GM23248 (cell line): ENCODE data around the gene CCDC86. TPM values are rescaled to one million over a fixed set of nuclear protein-coding genes. Genes with fewer than 3 reads are reported as not detected.

ENCODE experiments used
- DNase-seq: peaks from one replicate; pipeline ENCODE4 v3.0.0-alpha.2; 2015
- H2AFZ ChIP-seq: fragments of 200-600 bp; sonication (generic); 2 replicates; pipeline ENCODE4 v1.6.1; 2016; ENCODE audit warnings: antibody characterized with exemption
- H3F3A ChIP-seq: fragments of 200-600 bp; sonication (generic); 2 replicates; pipeline ENCODE4 v1.6.1; 2016; ENCODE audit warnings: mild to moderate bottlenecking, antibody characterized with exemption, mixed run types; ENCODE audit not compliant: insufficient read depth
- H3K27ac ChIP-seq: fragments of 200-600 bp; sonication (generic); 2 replicates; pipeline ENCODE4 v1.5.1; 2016; ENCODE audit warnings: mild to moderate bottlenecking
- H3K27me3 ChIP-seq: fragments of 200-600 bp; sonication (generic); replicated peaks from 2 replicates; pipeline ENCODE4 v1.6.1; 2016; ENCODE audit warnings: mild to moderate bottlenecking; ENCODE audit not compliant: insufficient read depth
- H3K36me3 ChIP-seq: fragments of 200-600 bp; sonication (generic); 2 replicates; pipeline ENCODE4 v1.6.1; 2016; ENCODE audit warnings: low read depth, mild to moderate bottlenecking
- H3K4me1 ChIP-seq: fragments of 200-600 bp; sonication (generic); 2 replicates; pipeline ENCODE4 v1.6.1; 2016; ENCODE audit warnings: mild to moderate bottlenecking; ENCODE audit not compliant: insufficient read depth
- H3K4me2 ChIP-seq: fragments of 200-600 bp; sonication (generic); one replicate; pipeline ENCODE4 v1.6.1; 2016; ENCODE audit warnings: mild to moderate bottlenecking; ENCODE audit not compliant: unreplicated experiment
- H3K4me3 ChIP-seq: fragments of 200-600 bp; sonication (generic); 2 replicates; pipeline ENCODE4 v1.5.1; 2016; ENCODE audit warnings: mild to moderate bottlenecking
- H3K79me2 ChIP-seq: fragments of 200-600 bp; sonication (generic); 2 replicates; pipeline ENCODE4 v1.6.1; 2016; ENCODE audit warnings: mild to moderate bottlenecking; ENCODE audit not compliant: insufficient read depth
- H3K9ac ChIP-seq: fragments of 200-600 bp; sonication (generic); 2 replicates; pipeline ENCODE4 v1.6.1; 2016; ENCODE audit warnings: mild to moderate bottlenecking
- H3K9me2 ChIP-seq: fragments of 200-600 bp; sonication (generic); 2 replicates; pipeline ENCODE4 v1.6.1; 2016; ENCODE audit warnings: mixed run types, mild to moderate bottlenecking, moderate library complexity; ENCODE audit not compliant: insufficient read depth
- H3K9me3 ChIP-seq: fragments of 200-600 bp; sonication (generic); one replicate; pipeline ENCODE4 v1.6.1; 2017; ENCODE audit warnings: low read depth
- H4K20me1 ChIP-seq: fragments of 200-600 bp; sonication (generic); 2 replicates; pipeline ENCODE4 v1.6.0; 2016; ENCODE audit not compliant: insufficient read depth
- EZH2 ChIP-seq: fragments of 200-600 bp; sonication (generic); IDR thresholded peaks from 2 replicates; pipeline ENCODE4 v1.6.1; 2018; ENCODE audit warnings: antibody characterized with exemption, mild to moderate bottlenecking; ENCODE audit not compliant: insufficient read depth, poor library complexity, severe bottlenecking
- EZH2phosphoT487 ChIP-seq: fragments of 200-600 bp; sonication (generic); IDR thresholded peaks from 2 replicates; pipeline ENCODE4 v1.6.1; 2018; ENCODE audit warnings: antibody characterized with exemption, moderate library complexity, mild to moderate bottlenecking, low read depth; ENCODE audit not compliant: insufficient read depth
- WGBS, 2 experiments: methylation state at CpG; one replicate each; pipeline ENCODE4 v1.1.6; 2015 to 2017; ENCODE audit warnings: low lambda C conversion rate in 2 of 2, low coverage in 1 of 2; ENCODE audit errors: missing lambda C conversion rate in 2 of 2; 5-methylcytosine and 5-hydroxymethylcytosine counted together
- in situ Hi-C: fragments of 300-500 bp; cut with MboI; formaldehyde crosslinking; loops from 2 replicates; pipeline ENCODE4 v1.15.0; 2020
- polyA plus RNA-seq: library from polyadenylated mRNA; unstranded; fragments of >200 nt; fragmentation: Nextera tagmentation; extraction: Ambion mirVana; gene quantifications from 2 replicates; pipeline ENCODE4 v1.2.1, GENCODE V29; 2016
- total RNA-seq: library from RNA; depleted of rRNA; stranded (reverse); fragments of >200 nt; shearing (Covaris generic); gene quantifications from 2 replicates; pipeline ENCODE4 v1.2.3, GENCODE V29; 2014

The CCDC86 gene
- total and polyA plus RNA-seq, 2 experiments from 2014 or later = 10.7 to 37.6 TPM

DNA sequence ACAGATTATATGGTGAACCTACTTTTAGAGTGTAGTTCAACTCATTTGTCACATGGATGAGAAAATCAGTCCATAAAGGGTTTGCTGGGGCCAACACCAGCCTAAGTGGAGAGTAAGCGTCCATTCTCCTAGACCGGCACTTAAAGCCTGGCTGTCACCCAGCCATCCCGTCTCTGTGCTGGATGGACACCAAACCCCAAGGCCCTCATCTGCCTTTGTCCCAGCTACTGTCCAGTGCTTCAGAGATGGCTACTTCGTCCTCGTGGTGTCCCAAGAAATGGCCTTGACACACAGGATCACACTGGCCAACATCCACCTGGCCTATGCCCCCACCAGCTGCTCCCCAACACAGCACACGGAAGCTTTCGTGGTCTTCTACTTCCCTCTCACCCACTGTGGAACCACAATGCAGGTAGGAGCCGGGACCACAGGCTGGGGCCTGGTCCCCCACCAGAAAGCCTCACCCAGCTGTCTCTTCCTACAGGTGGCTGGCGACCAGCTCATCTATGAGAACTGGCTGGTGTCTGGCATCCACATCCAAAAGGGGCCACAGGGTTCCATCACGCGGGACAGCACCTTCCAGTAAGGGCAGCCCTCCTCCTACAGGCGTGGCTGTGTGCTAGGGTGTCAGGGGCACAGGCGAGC, 28.9 kb downstream of the CCDC86 start:
- WGBS, 2 experiments = 86 to 91% methylated on average over 13 of the region's 13 CpGs
- in situ Hi-C loops = no loop called here
- Histone ChIP-seq H3K27me3 (no peaks in the 10 kb centered on the region), H3K27ac (no peak overlapping the region), H3K4me2 (no peak overlapping the region), H2AFZ (no peak overlapping the region), H3K4me3 (no peak overlapping the region), H3K9me2 (no peaks in the 10 kb centered on the region), H3K79me2 (no peaks in the 10 kb centered on the region), H3K9ac (no peak overlapping the region), H3F3A (no peaks in the 10 kb centered on the region), H3K36me3 (no peaks in the 10 kb centered on the region), H3K4me1 (peaks cover 22% of the 10 kb centered on the region), H3K9me3 (no peaks in the 10 kb centered on the region), H4K20me1 (no peaks in the 10 kb centered on the region)
- TF ChIP-seq EZH2 = no peak
- TF ChIP-seq EZH2phosphoT487 = no peak
- DNase-seq = no peak

DNA sequence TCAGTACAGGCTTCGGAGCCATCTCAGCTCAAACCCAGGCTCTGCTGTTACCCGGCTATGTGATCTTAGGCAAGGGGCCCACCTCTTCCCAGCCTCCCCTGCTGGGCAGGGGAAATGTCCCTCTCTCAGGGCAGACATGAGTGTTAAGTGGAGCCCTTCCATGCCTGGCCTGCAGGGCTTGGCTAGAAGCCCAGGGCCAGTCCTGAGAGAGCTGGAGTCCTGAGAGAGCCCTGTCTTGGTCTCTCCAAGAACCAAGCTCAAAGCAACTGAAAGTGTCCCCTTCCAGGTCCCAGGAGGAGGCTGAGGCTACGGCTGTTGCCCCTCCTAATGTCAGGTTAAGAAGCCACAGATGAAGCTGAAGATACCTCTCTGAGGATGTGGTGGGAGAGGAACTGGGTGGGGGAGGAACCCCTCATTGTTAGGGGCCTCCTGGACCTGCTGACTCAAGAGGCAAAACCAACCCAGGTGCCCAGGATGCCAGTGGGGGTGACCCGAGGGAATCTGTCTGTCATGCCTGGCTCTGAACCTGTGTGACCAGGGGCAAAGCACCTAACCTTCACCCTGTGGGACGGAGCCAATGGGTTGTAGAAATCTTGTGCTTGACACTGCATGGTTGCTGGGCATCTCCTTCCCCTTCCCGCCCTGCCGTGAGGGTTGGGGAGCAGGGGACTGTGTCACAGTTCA, 29.6 kb downstream of the CCDC86 start:
- no peaks in the 10 kb centered on the region for H3K79me2 ChIP-seq
- no peaks in the 10 kb centered on the region for H3K36me3 ChIP-seq
- TF ChIP-seq EZH2phosphoT487 (no peak), EZH2 (no peak)
- H3K9ac ChIP-seq = no peak overlapping the region
- no peaks in the 10 kb centered on the region for H3K9me3 ChIP-seq
- no peaks in the 10 kb centered on the region for H3K27me3 ChIP-seq
- H3F3A ChIP-seq = no peaks in the 10 kb centered on the region
- H4K20me1 ChIP-seq = no peaks in the 10 kb centered on the region
- peaks cover 22% of the 10 kb centered on the region for H3K4me1 ChIP-seq
- DNase-seq = peak; percentile 56
- no peak overlapping the region for H2AFZ ChIP-seq
- H3K4me3 ChIP-seq = no peak overlapping the region
- WGBS, 2 experiments = 73 to 76% methylated on average over 7 of the region's 7 CpGs
- H3K9me2 ChIP-seq = no peaks in the 10 kb centered on the region
- H3K4me2 ChIP-seq = no peak overlapping the region
- H3K27ac ChIP-seq = no peak overlapping the region
- in situ Hi-C loops = no loop called here

DNA sequence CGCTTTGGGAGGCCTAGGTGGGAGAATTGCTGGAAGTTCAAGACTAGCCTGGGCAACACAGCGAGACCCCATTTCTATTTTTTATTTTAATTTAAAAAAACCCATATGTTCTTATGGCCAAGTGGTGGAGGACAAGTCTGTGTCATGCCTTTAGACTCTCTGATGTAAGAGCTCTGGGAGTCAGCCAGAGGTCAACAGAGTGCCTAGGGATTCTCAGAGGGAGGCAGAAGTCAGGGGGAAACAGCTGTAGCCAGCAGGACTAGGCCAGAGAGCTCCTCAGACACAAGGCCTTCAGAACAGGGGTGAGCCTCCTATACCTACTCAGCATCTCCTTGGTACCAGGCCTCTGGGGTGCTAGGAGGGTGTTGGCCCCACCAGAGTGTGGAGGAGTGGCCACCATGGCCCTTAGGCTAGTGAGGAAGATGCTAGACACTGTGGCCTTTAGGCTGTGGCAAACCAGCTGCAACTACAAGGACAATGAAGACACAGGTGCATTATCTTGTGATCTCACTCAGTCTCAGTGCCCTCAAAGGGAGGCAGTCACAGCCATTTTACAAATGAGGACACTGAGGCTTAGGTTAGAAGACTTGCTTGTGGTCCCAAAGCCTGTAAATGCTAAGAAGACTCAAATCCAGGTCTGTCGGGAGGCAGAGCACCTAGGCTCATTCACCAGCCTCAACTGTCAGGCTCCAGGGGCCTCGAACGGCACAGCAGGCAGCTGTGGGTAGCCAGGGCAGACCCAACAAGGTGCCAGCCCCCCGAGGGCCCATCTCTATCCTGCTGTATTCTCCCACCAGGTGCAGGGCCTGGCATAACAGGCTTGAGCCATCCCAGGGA, 30.4 kb downstream of the CCDC86 start:
- H3K79me2 ChIP-seq = no peaks in the 10 kb centered on the region
- H3K27me3 ChIP-seq = no peaks in the 10 kb centered on the region
- 94% methylated on average over 6 of the region's 6 CpGs for WGBS, 2 experiments
- no peak overlapping the region for H3K9ac ChIP-seq
- no peak overlapping the region for H3K4me3 ChIP-seq
- TF ChIP-seq EZH2 (no peak), EZH2phosphoT487 (no peak)
- H3K36me3 ChIP-seq = no peaks in the 10 kb centered on the region
- no peaks in the 10 kb centered on the region for H4K20me1 ChIP-seq
- in situ Hi-C loops = no loop called here
- H3K9me3 ChIP-seq = no peaks in the 10 kb centered on the region
- H3K27ac ChIP-seq = peak overlapping the region; percentile 31
- H3K4me1 ChIP-seq = peaks cover 22% of the 10 kb centered on the region
- H3K9me2 ChIP-seq = no peaks in the 10 kb centered on the region
- DNase-seq = peak; percentile 77
- H3F3A ChIP-seq = no peaks in the 10 kb centered on the region
- no peak overlapping the region for H2AFZ ChIP-seq
- H3K4me2 ChIP-seq = peak overlapping the region; percentile 24

- Histone ChIP-seq H3K27ac (peak overlapping the region; percentile 31), H3K27me3 (no peaks in the 10 kb centered on the region), H3K4me3 (0 out of 2 replicates have a peak overlapping the region, but pooled peaks have one; percentile 28), H3K4me1 (peaks cover 22% of the 10 kb centered on the region), H3K4me2 (peak overlapping the region; percentile 10), H4K20me1 (no peaks in the 10 kb centered on the region), H3K9me2 (no peaks in the 10 kb centered on the region), H3K9me3 (no peaks in the 10 kb centered on the region), H3F3A (no peaks in the 10 kb centered on the region), H2AFZ (peak overlapping the region; percentile 67), H3K36me3 (no peaks in the 10 kb centered on the region), H3K79me2 (no peaks in the 10 kb centered on the region), H3K9ac (no peak overlapping the region)
- TF ChIP-seq EZH2phosphoT487 = no peak
- TF ChIP-seq EZH2 = no peak
- peak; percentile 91 for DNase-seq
- in situ Hi-C loops = no loop called here
- WGBS, 2 experiments = 19 to 22% methylated on average over 16 of the region's 16 CpGs
Measured at GRCh38 chr11:60872961-60873524, 31.1 kb downstream of the CCDC86 start.
